Fibroblast of mammary gland (primary cell): ENCODE results near the gene CLDND2.

Experiments used
- DNase-seq: peaks from one replicate; pipeline ENCODE4 v3.0.0-alpha.2; 2010; ENCODE audit warnings: low read depth
- H3K4me3 ChIP-seq: 2 replicates; pipeline ENCODE4 v1.5.1; 2011; ENCODE audit warnings: low read depth, mild to moderate bottlenecking, low read length, moderate library complexity; ENCODE audit not compliant: control insufficient read depth
- CTCF ChIP-seq: conservative IDR thresholded peaks from 2 replicates; pipeline ENCODE4 v1.5.1; 2011; ENCODE audit warnings: low read depth, low read length, inconsistent platforms; ENCODE audit not compliant: control insufficient read depth, insufficient read depth

The CLDND2 gene

GRCh38 chr19:51330366-51330765, 38.4 kb downstream of the CLDND2 start:
- no peak for DNase-seq
- no peak overlapping the region for H3K4me3 ChIP-seq
- no peak for TF ChIP-seq CTCF

GRCh38 chr19:51329411-51329810, 39.4 kb downstream of the CLDND2 start:
- TF ChIP-seq CTCF, result no peak
- DNase-seq, result no peak
- H3K4me3 ChIP-seq, result no peak overlapping the region

DNA sequence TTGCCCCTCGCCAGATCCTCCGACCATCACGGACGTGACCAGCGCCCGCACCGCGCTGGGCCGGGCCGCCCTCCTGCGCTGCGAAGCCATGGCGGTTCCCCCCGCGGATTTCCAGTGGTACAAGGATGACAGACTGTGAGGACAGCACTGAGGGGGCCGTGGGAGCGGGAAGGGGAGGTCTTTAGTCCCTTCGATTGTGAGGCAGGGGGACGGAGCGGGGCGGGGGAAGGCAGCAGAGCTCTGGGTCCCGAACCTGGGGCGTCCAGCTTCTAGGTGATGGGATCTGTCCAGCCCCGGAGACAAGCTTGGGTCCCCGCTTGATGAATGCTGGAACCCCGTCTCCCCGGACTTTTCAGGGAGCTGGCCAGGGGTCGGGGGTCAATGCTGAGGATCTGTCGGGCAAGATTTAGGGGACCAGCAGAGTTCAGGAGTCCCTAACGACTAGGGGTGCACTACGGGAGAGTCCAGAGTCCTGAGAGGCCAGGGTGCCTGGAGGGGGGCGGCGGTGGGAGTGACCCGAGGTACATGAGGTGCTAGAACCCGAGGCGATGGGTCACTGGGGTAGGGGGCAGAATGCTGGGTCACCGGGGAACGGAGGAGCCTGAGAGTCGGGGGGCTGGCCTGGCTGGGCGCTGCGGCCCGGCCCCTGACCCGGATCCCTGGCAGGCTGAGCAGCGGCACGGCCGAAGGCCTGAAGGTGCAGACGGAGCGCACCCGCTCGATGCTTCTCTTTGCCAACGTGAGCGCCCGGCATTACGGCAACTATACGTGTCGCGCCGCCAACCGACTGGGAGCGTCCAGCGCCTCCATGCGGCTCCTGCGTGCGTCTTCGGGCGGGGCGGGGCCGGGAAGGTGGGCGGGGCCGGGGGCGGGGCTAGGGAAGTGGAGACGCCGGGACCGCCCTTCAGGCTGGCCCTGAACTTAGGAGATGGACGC, 41.5 kb downstream of the CLDND2 start:
- TF ChIP-seq CTCF, result peak; percentile 1
- peak; percentile 51 for DNase-seq
- peak overlapping the region; percentile 16 for H3K4me3 ChIP-seq

DNA sequence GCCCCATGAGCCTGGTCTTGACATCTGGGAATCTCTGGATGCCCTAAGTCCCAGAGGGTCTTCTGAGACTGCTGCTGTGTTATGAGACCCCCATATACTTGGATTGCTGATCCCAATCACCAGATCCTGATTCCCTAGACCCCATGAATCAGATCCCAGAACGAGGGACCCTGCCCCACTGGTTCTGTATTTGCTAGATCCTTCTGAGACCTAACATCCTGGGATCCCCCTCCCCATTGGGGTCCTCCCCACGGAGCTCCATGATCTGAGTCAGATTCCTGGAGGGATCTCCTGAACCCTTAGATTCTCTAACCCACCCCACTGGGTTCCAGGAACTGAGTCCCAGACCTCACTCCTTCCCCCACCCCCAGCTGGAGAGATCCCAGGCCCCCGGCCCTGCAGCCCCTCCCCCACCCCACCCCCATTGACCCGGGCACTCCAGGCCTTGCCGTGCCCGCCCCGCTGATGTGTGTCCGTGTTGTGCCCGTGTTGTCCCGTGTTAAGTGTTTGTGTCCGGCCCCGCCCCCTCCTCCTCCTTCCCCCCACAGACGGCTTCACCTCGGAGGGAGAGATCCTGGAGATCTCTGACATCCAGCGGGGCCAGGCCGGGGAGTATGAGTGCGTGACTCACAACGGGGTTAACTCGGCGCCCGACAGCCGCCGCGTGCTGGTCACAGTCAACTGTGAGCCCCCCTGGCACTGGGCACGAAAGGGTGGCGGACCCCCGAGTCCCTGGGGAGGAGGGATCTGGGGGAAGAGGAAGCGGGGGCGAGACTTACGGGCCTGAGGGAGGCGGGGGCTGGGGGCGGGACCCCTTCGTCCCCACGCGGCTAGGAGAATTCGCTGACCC, 42.4 kb downstream of the CLDND2 start:
- TF ChIP-seq CTCF, result no peak
- no peak for DNase-seq
- H3K4me3 ChIP-seq, result no peak overlapping the region

DNA sequence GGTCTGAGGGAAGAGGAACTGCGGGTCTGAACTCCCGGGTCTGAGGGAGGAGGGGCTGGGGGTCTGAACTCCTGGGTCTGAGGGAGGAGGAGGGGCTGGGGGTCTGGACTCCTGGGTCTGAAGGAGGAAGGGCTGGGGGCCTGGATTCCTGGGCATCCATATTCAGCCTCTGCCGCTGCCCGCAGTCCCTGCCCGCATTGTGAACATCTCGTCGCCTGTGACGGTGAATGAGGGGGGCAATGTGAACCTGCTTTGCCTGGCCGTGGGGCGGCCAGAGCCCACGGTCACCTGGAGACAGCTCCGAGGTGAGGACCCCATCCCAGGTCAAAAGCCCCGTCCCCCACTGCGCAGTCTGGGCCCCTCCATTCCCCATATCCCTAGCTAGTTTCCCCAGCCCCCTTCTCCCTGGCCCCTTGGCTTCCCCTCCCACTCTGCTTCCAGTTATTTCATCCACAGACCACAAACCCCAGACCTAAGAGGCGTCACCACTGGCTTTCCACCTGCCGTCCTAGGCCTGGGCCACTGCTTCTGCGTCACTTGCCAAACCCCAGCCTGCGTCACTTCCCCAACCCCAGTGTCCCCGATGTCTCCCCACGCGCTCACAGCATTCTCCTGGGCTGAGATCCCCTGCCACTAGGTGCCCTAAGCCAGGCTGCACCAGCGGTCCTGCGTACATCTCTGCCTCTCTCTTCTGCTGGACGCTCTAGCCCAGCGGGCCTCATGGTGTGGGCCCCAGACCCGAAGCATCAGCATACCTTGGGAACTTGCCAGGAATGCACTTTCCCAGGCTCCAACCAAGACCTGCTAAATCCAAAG, 43.4 kb downstream of the CLDND2 start:
- DNase-seq, result no peak
- no peak for TF ChIP-seq CTCF
- no peak overlapping the region for H3K4me3 ChIP-seq

- peak; percentile 34 for DNase-seq
- H3K4me3 ChIP-seq, result no peak overlapping the region
- no peak for TF ChIP-seq CTCF
Observed at GRCh38 chr19:51324167-51324481, 44.7 kb downstream of the CLDND2 start.
